NCI-H2196 treated with DMSO at 0.1 percent for 48 hours (cell line): Measurements from ENCODE around the gene TRIP6.

ENCODE experiments used
- DNase-seq: peaks from one replicate; lab custom pipeline; 2025; ENCODE audit not compliant: unreplicated experiment; lab: John Stamatoyannopoulos, UW

TRIP6 gene

GRCh38 chr7:100873599-100874299 lies 6.6 kb downstream of the TRIP6 start:
- no peak for DNase-seq

GRCh38 chr7:100874300-100874576 lies 7.1 kb downstream of the TRIP6 start:
- DNase-seq: no peak

- DNase-seq: peak; percentile 94
These were observed 7.6 kb downstream of the TRIP6 start, which contains the start of gene SRRT for GRCh38 chr7:100874577-100875355. Gene SRRT, plus strand, starts transcription at chr7:100875103. Its CDS starts 488 bp downstream, at chr7:100875591.

- DNase-seq: no peak
These were observed 8.2 kb downstream of the TRIP6 start for GRCh38 chr7:100875356-100875751.

GRCh38 chr7:100878013-100878412 lies 10.8 kb downstream of the TRIP6 start:
- no peak for DNase-seq

GRCh38 chr7:100878685-100879084 lies 11.5 kb downstream of the TRIP6 start:
- DNase-seq: no peak

- no peak for DNase-seq
These were observed 12.6 kb downstream of the TRIP6 start for GRCh38 chr7:100879685-100880261.

- DNase-seq: no peak
These were observed 13.5 kb downstream of the TRIP6 start for GRCh38 chr7:100880645-100881044.

GRCh38 chr7:100881136-100881535 lies 13.9 kb downstream of the TRIP6 start:
- DNase-seq: no peak

- no peak for DNase-seq
These were observed 15.0 kb downstream of the TRIP6 start for GRCh38 chr7:100882201-100882600.

- no peak for DNase-seq
These were observed 15.8 kb downstream of the TRIP6 start for GRCh38 chr7:100882785-100883526.

- DNase-seq: no peak
These were observed 17.7 kb downstream of the TRIP6 start for GRCh38 chr7:100884736-100885439.

GRCh38 chr7:100885440-100886141 lies 18.4 kb downstream of the TRIP6 start:
- DNase-seq: no peak

GRCh38 chr7:100886142-100886935 lies 19.2 kb downstream of the TRIP6 start:
- DNase-seq: no peak

- no peak for DNase-seq
These were observed 19.8 kb downstream of the TRIP6 start for GRCh38 chr7:100886936-100887515.

- DNase-seq: no peak
These were observed 20.5 kb downstream of the TRIP6 start for GRCh38 chr7:100887516-100888290.

GRCh38 chr7:100888291-100888987 lies 21.3 kb downstream of the TRIP6 start:
- no peak for DNase-seq
